Cerebellar cortex (tissue), 1 donor: ENCODE data around the gene ALG1.
A peak's percentile ranks its signal among the peaks of the same experiment; 100 is the strongest.

ENCODE experiments used
- DNase-seq: peaks from one replicate; pipeline ENCODE4 v3.0.0-alpha.2; 2015; ENCODE audit warnings: low spot score

Gene ALG1, protein sequence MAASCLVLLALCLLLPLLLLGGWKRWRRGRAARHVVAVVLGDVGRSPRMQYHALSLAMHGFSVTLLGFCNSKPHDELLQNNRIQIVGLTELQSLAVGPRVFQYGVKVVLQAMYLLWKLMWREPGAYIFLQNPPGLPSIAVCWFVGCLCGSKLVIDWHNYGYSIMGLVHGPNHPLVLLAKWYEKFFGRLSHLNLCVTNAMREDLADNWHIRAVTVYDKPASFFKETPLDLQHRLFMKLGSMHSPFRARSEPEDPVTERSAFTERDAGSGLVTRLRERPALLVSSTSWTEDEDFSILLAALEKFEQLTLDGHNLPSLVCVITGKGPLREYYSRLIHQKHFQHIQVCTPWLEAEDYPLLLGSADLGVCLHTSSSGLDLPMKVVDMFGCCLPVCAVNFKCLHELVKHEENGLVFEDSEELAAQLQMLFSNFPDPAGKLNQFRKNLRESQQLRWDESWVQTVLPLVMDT

DNA sequence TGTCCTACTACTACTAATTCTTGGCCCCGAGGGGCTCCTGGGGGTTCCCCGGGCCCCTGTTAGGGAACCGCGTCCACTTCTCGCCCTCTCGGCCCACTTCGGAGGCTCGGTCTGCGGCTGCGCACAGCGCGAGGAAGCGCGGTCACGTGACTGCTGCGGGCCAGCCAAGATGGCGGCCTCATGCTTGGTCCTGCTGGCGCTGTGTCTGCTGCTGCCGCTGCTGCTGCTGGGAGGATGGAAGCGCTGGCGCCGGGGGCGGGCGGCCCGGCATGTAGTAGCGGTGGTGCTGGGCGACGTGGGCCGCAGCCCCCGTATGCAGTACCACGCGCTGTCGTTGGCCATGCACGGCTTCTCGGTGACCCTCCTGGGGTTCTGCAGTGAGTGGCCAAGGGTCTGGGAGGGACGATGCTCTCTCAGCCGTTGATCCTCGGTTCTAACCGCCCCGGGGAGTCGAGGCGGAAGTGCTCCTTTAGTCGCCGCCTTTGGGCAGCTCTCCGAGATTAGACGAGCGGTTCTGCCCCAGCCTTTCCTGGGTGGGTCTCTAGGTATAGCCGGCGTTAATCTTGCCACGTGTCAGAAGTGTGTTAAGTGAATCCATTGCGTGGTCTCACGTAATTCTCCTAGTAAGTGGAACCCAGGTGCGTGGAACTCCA is at the start of gene ALG1:
Gene ALG1 (plus strand): TSS at position 163 of the 653 bp plus-strand sequence. CDS start 7 bp downstream, at position 170.
- peak; percentile 81 for DNase-seq

DNA sequence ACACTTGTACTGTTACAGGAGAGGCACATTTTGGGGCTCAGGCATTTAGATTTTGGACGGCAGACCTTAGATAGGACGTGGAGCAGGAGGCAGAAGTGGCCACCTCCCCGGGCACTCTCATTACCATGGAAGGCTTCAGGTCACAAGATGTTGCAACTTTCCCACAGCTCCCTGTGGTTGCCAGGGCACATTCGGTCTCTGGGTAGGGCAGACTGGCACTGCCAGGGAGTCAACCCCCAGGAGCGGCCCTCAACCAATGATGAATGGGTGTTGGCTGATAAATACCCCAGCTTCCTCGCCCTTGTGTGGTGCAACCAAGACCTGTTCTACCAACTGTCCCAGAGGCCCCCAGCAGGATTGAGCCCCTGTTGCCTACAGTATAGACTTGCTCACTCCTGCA is 49.1 kb upstream of the ALG1 start:
- no peak for DNase-seq

DNA sequence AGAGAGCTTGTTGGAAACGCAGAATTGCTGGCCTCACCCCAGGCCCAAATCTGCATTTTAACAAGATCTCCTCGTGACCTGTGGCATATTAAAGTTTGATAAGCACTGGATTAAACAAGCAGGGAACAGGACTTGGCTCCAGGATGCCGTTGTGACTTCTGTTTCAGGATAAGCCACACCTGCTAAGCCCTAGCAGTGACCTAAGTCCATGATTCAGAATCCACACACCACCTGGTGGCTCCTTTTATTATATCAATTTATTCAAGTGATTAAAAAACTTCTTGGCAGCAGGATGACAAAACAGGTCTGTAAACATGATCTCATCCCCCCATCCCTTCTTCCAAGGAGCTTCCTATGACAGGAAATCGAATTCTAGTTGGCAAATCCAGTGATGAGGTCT is 47.0 kb upstream of the ALG1 start:
- DNase-seq = no peak

DNA sequence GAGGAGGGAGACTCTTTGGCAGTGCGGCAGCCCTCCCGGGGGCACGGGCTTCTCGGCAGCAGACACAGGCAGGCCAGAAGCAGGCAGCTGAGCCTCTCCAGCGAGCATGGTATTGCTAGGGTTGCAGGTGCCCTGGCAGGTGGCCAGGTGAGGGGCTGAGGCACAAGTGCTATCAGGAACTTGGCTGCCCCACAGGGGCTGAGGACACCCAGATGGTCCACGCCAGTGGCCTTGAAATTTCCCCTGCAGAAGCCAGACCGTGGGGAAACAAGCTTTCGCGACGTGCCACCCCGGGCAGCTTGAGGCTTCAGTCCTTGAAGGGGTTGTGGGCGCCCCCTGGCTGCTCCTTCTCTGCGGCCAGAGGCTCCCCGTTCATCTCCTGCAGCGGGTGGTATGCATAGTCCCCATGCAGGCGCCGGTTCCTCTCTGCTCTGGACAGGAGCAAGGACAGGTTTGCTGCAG is 46.4 kb upstream of the ALG1 start:
- peak; percentile 49 for DNase-seq

DNA sequence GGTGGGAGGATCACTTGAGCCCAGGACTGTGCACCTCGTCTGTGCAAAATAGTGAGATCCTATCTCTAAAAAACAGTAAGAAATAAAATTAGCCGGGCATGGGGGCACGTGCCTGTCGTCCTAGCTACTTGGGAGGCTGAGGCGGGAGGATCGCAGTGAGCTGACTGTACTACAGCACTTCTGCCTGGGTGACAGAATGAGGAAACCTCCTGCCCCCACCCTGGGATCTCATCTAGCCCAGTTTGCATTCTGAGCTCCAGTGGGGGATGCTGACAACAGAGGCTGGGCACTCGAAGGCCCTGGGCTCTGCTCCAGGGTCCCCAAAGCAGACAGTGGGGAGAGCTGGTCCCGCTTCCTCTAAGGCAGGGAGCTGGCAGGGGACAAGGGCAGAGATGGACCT is 45.0 kb upstream of the ALG1 start:
- DNase-seq = no peak

DNA sequence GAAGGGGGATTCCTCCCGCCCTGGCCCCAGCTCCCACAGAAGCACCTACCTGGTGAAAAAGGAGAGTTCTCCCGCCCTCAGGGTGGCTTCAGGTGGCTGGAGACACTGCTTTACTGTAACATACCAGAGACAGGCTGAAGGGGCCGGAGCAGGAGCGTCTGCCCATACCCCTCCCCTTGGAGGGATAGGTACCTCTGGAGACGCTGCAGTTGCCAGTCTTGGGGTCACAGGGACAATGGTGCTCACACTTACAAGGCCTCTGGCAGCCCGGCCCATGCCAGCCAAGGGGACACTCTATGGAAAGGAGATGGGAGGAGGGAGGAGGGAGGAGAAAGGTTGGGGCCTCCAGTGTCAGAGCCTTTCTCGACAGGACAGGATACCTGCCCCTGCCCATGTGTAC is 44.6 kb upstream of the ALG1 start:
- DNase-seq = no peak

DNA sequence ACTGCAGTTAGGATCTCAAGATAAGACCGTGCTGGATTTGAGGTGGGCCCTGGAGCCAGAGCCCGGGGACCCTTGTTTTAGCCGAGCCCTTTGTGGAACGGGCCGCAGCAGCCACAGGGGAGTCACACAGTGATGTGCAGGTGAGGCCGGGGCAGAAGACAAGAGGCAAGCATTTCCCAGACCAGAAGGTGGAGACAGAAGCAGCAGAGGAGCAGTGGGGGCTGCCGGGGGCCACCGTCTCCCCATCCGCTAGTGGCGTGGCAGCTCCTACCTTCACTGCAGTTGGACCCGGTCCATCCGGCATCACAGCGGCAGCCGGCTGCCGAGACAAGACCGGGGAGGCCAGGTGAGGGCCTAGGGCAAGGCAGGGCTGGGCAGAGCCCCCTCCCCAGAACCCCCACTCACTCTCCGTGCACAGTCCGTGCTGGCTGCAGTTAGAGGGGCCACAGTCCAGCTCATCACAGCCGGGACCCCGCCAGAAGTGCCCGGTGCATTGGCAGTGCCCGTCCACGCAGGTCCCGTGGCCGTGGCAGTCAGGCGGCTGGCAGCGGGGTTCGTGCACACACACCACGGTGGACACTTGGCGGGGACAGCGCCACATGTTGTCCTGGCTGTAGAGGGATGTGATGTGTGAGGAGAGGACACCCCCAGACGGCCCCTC is 43.9 kb upstream of the ALG1 start:
- DNase-seq = no peak

DNA sequence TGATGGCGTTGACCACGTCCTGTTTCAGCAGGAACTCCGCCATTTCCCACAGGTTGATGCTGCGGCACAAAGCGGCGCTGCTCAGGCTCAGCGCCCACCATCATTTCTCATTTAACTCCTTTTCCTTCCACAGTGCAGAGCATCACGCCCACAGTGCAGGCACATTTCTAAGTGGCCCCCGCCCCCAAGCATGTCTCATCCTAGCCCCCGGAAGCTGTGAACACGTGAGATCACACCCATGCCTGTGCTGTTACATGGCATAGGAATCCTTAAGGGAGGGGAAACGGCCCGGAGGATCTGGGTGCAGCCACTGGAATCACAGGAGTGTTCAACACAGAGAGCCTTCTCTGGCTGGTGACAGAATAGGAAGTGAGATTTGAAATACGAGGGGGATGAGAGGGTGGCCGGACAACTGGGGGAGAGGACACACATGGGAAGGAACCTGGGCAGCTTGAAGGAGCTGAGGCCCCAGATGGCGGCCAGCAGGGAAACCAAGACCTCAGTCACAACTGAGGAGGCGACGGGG is 42.6 kb upstream of the ALG1 start:
- DNase-seq = no peak

DNA sequence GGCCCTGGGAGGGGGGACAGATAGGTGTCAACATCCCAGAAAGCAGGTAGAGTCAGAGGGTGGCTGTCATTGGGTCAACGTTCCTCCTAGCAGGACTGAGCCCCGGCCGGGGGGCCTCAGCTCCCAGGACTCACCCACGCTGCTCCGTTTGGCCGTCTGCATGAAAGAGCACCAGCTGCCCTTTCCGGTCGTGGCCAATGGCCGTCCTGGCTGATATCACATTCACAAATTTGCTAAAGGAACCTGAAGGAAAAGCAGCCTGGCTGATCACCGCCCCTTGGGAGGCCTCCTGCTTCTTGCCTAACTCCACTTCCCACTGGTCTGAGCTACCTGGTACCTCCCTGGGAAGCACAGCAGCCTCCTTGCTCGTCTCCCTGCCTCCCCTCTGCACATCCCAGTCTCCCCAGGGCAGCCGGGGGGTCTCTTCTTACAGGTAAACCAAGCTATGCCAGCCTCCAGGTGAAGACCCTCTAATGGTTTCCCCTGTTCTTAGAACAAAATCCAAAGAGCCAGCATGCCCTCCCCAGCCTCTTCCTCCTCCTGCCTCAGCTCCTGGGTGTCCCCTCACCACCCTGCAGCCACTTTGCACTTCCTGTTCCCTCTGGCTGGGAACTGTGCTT is 41.3 kb upstream of the ALG1 start:
- no peak for DNase-seq

DNA sequence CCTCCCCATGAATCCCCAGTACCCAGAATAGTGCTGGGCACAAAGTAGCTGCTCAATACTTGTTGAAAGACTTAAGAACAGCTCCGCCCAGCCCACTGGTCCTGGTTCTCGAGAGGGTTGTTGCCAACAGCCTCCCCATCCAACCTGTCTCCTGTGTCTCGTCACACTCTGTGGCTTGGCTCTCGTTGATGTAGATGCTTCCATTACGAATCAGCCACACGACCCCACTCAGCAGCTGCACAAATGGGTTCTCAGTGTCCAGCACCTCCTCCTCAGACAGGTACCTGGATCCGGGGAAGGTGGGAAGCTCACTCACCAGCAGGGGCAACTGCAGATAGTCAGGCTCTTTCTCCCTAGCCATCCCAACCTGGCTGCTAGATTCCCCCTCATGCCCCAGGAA is 40.0 kb upstream of the ALG1 start:
- DNase-seq = no peak

DNA sequence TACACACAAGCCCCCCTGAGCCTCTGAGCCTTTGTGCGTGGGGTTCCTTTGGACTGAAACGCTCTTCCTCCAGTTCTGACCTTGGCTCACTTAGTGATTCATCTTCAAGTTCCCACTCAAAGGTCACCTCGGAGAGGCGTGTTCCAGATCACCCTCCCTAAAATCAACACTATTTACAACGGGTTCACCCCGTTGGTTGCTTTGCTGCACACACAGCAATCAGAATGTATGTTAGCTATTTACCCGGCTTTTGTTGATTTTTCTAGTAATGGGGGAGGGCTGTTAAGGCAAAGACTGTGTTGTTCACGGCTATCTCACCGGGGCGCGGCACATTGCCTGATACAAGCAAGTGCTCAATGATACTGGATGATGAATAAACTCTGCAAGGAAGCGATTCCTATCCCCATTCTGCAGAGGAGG is 38.9 kb upstream of the ALG1 start:
- DNase-seq = no peak

DNA sequence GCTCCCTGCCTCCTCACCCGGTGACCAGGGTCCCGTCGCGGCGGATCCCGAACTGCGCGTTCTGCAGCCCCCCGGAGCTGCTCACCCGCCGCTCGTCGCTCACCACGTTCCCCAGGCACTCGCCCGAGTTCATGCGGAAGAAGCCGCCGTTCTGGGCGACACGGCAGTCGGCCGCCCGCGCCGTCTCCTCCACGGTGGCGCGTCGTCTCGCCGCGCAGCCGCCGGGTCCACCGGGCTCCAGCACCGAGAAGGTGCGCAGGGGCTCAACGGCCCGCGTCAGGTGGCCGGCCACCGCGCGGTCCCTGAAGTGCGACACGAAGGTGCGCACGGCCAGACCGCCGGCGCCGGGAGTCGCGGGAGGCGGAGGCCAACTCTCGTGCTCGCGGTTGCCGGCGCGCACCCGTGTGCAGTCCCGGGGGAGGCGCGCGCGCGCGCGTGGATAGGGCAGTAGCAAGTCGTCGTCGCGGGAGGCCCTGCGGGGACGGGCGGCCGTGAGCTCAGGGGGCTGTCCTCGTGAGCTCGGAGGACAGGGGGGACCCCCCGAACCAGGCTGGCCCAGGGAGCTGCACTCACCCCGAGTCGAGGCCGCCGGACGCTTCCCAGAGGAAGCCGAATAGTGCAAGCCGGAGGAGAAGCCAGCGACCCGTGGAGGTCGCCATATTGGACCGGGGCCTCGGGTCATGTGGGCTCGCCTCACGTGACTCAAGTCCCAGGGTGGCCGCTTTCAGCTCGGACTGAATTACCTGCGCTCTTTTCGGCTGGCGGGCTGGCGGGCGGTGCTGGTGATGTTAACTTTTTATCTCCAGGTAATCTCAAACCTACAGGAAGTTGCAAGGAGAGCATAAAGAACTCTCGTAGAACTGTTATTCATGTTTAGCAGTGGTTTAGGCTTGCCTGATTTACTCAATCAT is 38.1 kb upstream of the ALG1 start, which contains the start of gene NAGPA:
Gene NAGPA (minus strand): TSS at position 680 of the 911 bp plus-strand sequence. CDS start 21 bp downstream, at position 659.
- DNase-seq = peak; percentile 87

DNA sequence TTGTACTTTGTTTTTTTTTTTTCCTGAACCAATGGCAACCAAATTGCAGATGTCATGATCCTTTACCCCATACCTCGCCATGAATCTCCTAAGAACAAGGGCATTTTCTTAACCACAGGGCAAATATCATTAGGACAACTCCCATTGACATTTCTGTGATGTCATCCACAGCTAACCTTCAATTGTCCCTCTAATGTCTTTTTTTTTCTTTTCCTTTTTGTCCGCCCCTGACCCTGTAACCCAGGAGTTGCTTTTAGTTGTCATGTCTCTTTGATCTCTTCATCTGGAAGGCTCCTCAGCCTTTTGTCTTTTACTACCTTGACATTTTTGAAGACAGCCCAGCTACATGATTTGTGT is 37.5 kb upstream of the ALG1 start:
- DNase-seq = no peak

DNA sequence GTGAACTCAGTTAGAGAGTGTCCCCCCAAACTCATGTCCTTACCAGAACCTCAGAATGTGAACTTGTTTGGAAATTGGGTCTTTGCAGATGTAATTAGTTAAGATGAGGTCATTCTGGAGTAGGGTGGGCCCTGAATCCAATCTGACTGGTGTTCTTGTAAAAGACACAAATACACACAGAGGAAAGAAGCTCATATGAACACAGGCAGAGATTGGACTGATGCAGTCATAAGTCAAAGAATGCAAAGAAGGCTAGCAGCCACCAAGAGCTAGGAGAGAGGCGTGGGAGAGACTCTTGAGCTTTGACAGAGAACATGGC is 35.8 kb upstream of the ALG1 start:
- no peak for DNase-seq

DNA sequence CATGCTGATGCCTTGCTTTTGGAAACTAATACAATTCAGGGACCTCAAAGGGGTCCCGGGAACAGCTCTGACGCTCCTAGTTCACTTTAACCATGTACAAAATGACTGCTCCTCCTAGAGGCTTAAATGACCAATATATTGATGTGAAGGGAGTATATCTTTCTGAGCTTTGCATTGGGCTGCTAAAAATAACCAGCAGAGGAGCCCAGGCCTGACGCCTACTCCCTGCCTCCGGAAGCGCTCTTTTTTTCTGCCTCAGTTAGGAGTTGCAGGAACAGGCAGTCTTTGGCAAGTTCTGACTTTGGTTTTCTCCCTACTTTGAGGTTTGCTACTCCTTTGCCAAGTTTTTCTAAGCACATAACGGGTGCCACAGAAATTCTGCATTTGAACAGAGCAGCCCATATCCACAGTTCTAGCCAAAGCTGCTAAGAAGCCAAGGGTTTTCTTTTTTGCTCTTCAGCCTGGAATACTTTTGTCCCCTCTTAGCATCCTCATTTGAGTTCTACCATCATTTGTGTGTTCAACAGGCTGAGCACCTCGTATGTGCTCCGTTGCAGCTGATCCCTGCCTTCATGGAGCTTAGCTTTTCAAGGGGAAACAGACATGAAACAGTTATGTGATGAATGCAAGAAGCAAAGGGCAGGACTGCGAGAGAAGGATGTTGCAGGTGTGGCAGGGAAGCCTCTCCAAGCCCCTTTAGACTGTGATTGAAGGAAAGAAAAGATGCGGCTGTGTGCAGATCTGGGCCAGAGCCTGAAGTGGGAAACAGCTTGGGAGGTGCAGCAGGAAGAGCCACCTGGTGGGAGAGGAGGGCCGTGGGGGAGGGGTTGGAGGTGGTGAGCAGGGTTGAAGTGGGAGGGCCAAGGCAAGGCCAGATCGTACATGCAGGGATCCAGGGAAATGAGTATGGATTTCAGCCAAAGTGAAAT is 35.2 kb upstream of the ALG1 start:
- no peak for DNase-seq

DNA sequence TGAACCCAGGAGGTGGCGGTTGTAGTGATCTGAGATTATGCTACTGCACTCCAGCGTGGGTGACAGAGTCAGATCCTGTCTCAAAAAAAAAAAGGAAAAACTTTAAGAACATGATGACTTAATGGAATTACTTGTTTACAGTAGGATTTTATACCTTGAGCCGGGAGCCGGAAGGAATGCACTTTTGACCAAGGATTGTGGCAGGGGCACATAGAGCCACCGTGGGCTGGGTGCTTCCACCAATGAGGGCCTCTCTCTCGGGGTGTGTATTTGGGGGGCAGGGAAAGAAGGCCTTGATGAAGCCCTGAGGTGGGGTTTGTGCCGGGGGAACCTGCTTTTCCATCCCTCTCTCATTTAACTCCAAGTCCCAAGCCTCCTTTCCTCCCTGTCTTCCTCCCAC is 31.2 kb upstream of the ALG1 start:
- DNase-seq = no peak

DNA sequence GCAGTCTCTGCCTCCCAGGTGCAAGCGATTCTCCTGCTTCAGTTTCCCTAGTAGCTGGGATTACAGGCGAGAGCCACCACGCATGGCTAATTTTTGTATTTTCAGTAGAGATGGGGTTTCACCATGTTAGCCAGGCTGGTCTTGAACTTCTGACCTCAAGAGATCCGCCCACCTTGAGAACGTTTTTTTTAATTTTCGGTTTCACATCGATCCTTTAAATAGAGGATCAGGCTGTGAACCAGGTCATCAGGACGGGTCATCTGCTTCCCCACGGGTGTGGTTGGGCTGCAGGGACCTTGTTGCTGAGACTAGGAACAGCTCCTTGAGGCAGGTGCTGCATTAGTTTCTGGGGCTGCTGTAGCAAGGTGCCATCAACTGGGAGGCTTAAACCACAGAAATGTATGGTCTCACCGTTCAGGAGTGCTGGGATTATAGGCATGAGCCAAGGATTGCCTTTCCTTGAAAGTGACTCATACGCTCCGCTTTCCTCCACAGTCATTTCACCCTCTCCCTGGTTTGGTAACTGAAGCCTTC is 30.0 kb upstream of the ALG1 start:
- DNase-seq = no peak

DNA sequence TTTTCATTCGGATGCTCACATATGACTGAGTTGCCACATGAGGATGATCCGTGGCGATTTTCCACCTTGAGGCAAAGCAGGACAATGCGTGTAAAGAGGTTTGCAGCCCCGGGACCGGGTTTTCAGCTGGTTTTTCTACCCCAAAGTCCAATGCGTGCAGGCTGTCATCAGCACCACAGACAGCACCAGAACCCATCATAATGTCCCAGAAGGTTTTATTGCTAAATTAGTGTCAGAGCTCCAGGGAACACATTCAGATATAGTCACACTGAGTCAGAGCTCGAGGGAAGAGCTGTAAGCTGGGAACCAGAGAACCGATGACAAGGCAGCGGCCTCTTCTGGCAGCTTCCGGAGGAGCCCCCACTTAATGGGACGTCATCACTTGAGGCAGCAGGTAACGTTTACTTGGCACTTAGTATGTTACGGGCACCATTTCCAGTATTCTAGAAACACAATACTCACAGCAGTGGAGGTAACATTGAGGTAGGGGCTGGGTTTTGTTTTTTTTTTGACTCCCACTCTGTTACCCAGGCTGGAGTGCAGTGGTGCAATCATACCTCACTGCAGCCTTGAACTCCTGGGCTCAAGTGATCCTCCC is 29.0 kb upstream of the ALG1 start:
- DNase-seq = no peak

DNA sequence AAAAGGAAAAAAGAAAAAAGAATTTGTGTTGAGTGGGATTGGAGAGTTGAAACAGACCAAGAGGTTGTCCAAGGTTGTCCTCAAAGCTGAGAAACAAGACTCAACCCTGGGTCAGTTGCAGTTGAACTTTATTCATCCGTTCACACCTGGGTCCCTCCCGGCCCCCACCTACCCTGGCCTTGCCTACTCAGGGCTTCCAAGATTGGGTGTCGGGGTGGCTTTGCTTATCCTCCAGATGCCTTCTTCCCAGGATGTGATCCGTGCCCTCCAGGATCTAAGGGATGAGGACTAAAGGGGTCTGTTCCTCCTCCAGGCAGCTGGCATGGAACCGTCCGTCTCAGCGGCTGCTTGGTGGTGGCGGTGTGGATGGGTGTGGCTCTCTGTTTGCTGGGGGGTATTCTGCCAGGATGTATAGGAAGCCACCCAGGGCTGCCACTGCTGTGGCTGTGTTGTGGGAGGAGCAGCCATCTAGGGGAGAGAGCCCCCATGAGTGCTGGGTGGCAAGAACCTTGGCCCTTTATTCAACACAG is 27.6 kb upstream of the ALG1 start:
- no peak for DNase-seq
